Suppressor macrophage (primary cell): ENCODE data around the gene KRT80.
A peak's percentile ranks its signal among the peaks of the same experiment; 100 is the strongest.

Experiments
- DNase-seq, 4 experiments: peaks; one replicate each; pipeline ENCODE4 v3.0.0-alpha.2; 2020 to 2022

The KRT80 gene

GRCh38 chr12:52151837-52152783 lies 39.7 kb downstream of the KRT80 start:
- peak; percentile 71 to 88 (median 76) for DNase-seq

GRCh38 chr12:52151153-52151836 lies 40.5 kb downstream of the KRT80 start:
- DNase-seq, result no peak

GRCh38 chr12:52149651-52150241 lies 42.1 kb downstream of the KRT80 start:
- DNase-seq, result no peak

- DNase-seq, result no peak
These were observed 42.6 kb downstream of the KRT80 start for GRCh38 chr12:52149182-52149641.

GRCh38 chr12:52148464-52149181 lies 43.2 kb downstream of the KRT80 start:
- DNase-seq, result no peak

GRCh38 chr12:52147964-52148463 lies 43.8 kb downstream of the KRT80 start:
- no peak for DNase-seq

GRCh38 chr12:52147367-52147963 lies 44.3 kb downstream of the KRT80 start:
- peak; percentile 51 to 63 (median 62) for DNase-seq

GRCh38 chr12:52146822-52147366 lies 44.9 kb downstream of the KRT80 start:
- no peak for DNase-seq

- DNase-seq, result no peak
These were observed 45.6 kb downstream of the KRT80 start for GRCh38 chr12:52146089-52146821.

GRCh38 chr12:52145228-52146088 lies 46.4 kb downstream of the KRT80 start:
- no peak for DNase-seq

- no peak for DNase-seq
These were observed 47.1 kb downstream of the KRT80 start for GRCh38 chr12:52144512-52145227.

GRCh38 chr12:52142431-52142830 lies 49.4 kb downstream of the KRT80 start:
- DNase-seq, result no peak

GRCh38 chr12:52141875-52142274 lies 49.9 kb downstream of the KRT80 start:
- DNase-seq, result no peak

- no peak for DNase-seq
These were observed 50.5 kb downstream of the KRT80 start for GRCh38 chr12:52141306-52141705.

- no peak for DNase-seq
These were observed 52.2 kb downstream of the KRT80 start for GRCh38 chr12:52139579-52140062.

GRCh38 chr12:52139147-52139546 lies 52.7 kb downstream of the KRT80 start:
- DNase-seq, result no peak

GRCh38 chr12:52137746-52138145 lies 54.1 kb downstream of the KRT80 start:
- DNase-seq, result no peak

- DNase-seq, result peak; percentile 42 to 79 (median 53)
These were observed 59.1 kb downstream of the KRT80 start for GRCh38 chr12:52132754-52133161.

GRCh38 chr12:52130711-52131110 lies 61.1 kb downstream of the KRT80 start:
- DNase-seq, result no peak
